K562 (cell line): ENCODE results near the gene SET. TPM values are rescaled to one million over a fixed set of nuclear protein-coding genes. Genes with fewer than 3 reads are reported as not detected.

Source experiments
- BRCA1 ChIP-seq, 2 experiments: fragments of 450-650 bp in 1 of 2; sonication (generic) in 1 of 2; formaldehyde crosslinking in 1 of 2; IDR thresholded peaks; 2 replicates each; pipeline versions ENCODE4 v1.5.0 to v1.6.1; 2017 to 2020; ENCODE audit warnings: mild to moderate bottlenecking in 1 of 2, missing genetic modification reagents in 1 of 2
- CBFB ChIP-seq: sonication (generic); formaldehyde crosslinking; IDR thresholded peaks from 2 replicates; pipeline ENCODE4 v1.4.0; 2020; ENCODE audit warnings: mild to moderate bottlenecking, missing genetic modification reagents
- ETS2 ChIP-seq: IDR thresholded peaks from 2 replicates; pipeline ENCODE4 v1.6.1; 2016; ENCODE audit warnings: borderline replicate concordance, missing genetic modification characterization, mild to moderate bottlenecking, moderate library complexity, missing compliant biosample characterization; ENCODE audit not compliant: poor library complexity, severe bottlenecking
- HNRNPH1 ChIP-seq: fragments of 200-400 bp; formaldehyde crosslinking; optimal IDR thresholded peaks from 2 replicates; pipeline ENCODE3; 2017; ENCODE audit warnings: low read depth, mild to moderate bottlenecking, low read length, moderate library complexity
- MCM3 ChIP-seq: fragments of 450-650 bp; IDR thresholded peaks from 2 replicates; pipeline ENCODE4 v1.6.1; 2016
- PHF21A ChIP-seq: fragments of 450-650 bp; IDR thresholded peaks from 2 replicates; pipeline ENCODE4 v1.6.1; 2017; ENCODE audit warnings: low read depth, borderline replicate concordance
- PHTF2 ChIP-seq: fragments of 250-450 bp; sonication (Bioruptor Pico); IDR thresholded peaks from 2 replicates; pipeline ENCODE4 v1.5.0; 2021; ENCODE audit warnings: mild to moderate bottlenecking
- POLR2AphosphoS5 ChIP-seq: IDR thresholded peaks from 2 replicates; pipeline ENCODE4 v1.6.1; 2011; ENCODE audit warnings: mild to moderate bottlenecking, low read depth, low read length, moderate library complexity; ENCODE audit not compliant: control insufficient read depth, insufficient read depth
- POLR2B ChIP-seq: fragments of 450-650 bp; IDR thresholded peaks from 2 replicates; pipeline ENCODE4 v1.6.1; 2018; ENCODE audit warnings: low read depth; ENCODE audit not compliant: partially characterized antibody
- POLR2H ChIP-seq: IDR thresholded peaks from 2 replicates; pipeline ENCODE4 v1.6.1; 2016; ENCODE audit warnings: missing genetic modification characterization, low read depth, mild to moderate bottlenecking, control low read depth, missing compliant biosample characterization, moderate library complexity
- RB1 ChIP-seq: fragments of 450-650 bp; IDR thresholded peaks from 2 replicates; pipeline ENCODE4 v1.6.1; 2017; ENCODE audit warnings: low read depth, mild to moderate bottlenecking
- RBBP5 ChIP-seq: fragments of 200-600 bp; sonication (generic); IDR thresholded peaks from 2 replicates; pipeline ENCODE4 v1.6.1; 2012; ENCODE audit warnings: borderline replicate concordance, mild to moderate bottlenecking, low read length, control low read depth, inconsistent platforms; ENCODE audit not compliant: insufficient read depth, poor library complexity, severe bottlenecking
- RBM22 ChIP-seq: fragments of 200-400 bp; formaldehyde crosslinking; IDR thresholded peaks from 2 replicates; pipeline ENCODE4 v1.6.1; 2018; ENCODE audit warnings: low read length, low read depth; ENCODE audit not compliant: poor library complexity, severe bottlenecking
- SREBF1 ChIP-seq: fragments of 150-350 bp; IDR thresholded peaks from 2 replicates; pipeline ENCODE4 v1.6.1; 2014; ENCODE audit warnings: antibody characterized with exemption, low read depth, low read length, borderline replicate concordance
- SREBF2 ChIP-seq: sonication (generic); formaldehyde crosslinking; IDR thresholded peaks from 2 replicates; pipeline ENCODE4 v1.4.0; 2020; ENCODE audit warnings: mild to moderate bottlenecking, missing genetic modification reagents
- THRAP3 ChIP-seq: fragments of 450-650 bp; IDR thresholded peaks from 2 replicates; pipeline ENCODE4 v1.6.1; 2016; ENCODE audit warnings: mild to moderate bottlenecking, inconsistent platforms, borderline replicate concordance
- ZNF121 ChIP-seq: sonication (generic); formaldehyde crosslinking; conservative IDR thresholded peaks from 2 replicates; pipeline ENCODE4 v1.8.0; 2022; ENCODE audit warnings: missing genetic modification reagents
- ZNF165 ChIP-seq: fragments of 250-450 bp; sonication (Bioruptor Pico); IDR thresholded peaks from 2 replicates; pipeline ENCODE4 v1.4.0; 2020; ENCODE audit warnings: borderline replicate concordance
- ZNF436 ChIP-seq: fragments of 250-450, 450-650 bp; sonication (Bioruptor Pico); formaldehyde crosslinking; IDR thresholded peaks from 2 replicates; pipeline ENCODE4 v1.7.0; 2020; ENCODE audit warnings: mild to moderate bottlenecking
- ZNF507 ChIP-seq: conservative IDR thresholded peaks from 2 replicates; pipeline ENCODE4 v1.6.1; 2017; ENCODE audit warnings: missing genetic modification characterization, missing compliant biosample characterization
- ZNF764 ChIP-seq: fragments of 250-450 bp; sonication (Bioruptor Pico); IDR thresholded peaks from 2 replicates; pipeline ENCODE4 v1.4.0; 2020; ENCODE audit warnings: low read depth, mild to moderate bottlenecking, moderate library complexity
- polyA plus RNA-seq, 8 experiments: library from polyadenylated mRNA; depleted of rRNA in 4 of 8; stranded (reverse) in 5 of 8; unstranded in 3 of 8; fragments of >200 nt; fragmentation: Nextera tagmentation in 2 of 8; fragmentation: Illumina TruSeq in 1 of 8; extraction: Ambion mirVana in 2 of 8; extraction: Trizol in 1 of 8; gene quantifications; 2 replicates each; pipeline versions ENCODE4 v1.2.1 to v1.2.3, GENCODE V29; 2011 to 2014; ENCODE audit warnings: inconsistent platforms in 1 of 8, missing spikeins in 1 of 8
- total RNA-seq, 7 experiments: library from RNA; depleted of rRNA in 6 of 7; stranded (reverse); fragments of >200 nt in 6 of 7; fragmentation: Illumina TruSeq in 2 of 7; extraction: Trizol in 2 of 7; gene quantifications; 2 replicates each; pipeline versions ENCODE4 v1.2.1 to v1.2.3, GENCODE V29; 2011 to 2021; ENCODE audit warnings: low replicate concordance in 1 of 7
- TF ChIP-seq, protein P1 (sequence below), 2 experiments: fragments of 250-450 bp in 1 of 2; fragments of 450-650 bp in 1 of 2; sonication (Bioruptor Pico) in 1 of 2; IDR thresholded peaks; 2 replicates each; pipeline versions ENCODE4 v1.6.1 to v1.8.0; 2016 to 2021; ENCODE audit warnings: mild to moderate bottlenecking in 2 of 2, moderate library complexity in 2 of 2, missing compliant biosample characterization in 1 of 2, missing genetic modification characterization in 1 of 2
- TF ChIP-seq, protein P2 (sequence below): fragments of 450-650 bp; formaldehyde crosslinking; IDR thresholded peaks from 2 replicates; pipeline ENCODE4 v1.4.0; 2020; ENCODE audit warnings: mild to moderate bottlenecking, moderate library complexity
- TF ChIP-seq, protein P3 (sequence below): fragments of 450-650 bp; IDR thresholded peaks from one replicate; pipeline ENCODE4 v1.6.1; 2018; ENCODE audit warnings: mild to moderate bottlenecking, moderate library complexity; ENCODE audit not compliant: partially characterized antibody

Gene SET
- total and polyA plus RNA-seq, 9 of the 15 experiments (the other 6 are each of a cell fraction or from before 2014, with no cell fraction given), result 404 to 1,447 (median 907) TPM

DNA sequence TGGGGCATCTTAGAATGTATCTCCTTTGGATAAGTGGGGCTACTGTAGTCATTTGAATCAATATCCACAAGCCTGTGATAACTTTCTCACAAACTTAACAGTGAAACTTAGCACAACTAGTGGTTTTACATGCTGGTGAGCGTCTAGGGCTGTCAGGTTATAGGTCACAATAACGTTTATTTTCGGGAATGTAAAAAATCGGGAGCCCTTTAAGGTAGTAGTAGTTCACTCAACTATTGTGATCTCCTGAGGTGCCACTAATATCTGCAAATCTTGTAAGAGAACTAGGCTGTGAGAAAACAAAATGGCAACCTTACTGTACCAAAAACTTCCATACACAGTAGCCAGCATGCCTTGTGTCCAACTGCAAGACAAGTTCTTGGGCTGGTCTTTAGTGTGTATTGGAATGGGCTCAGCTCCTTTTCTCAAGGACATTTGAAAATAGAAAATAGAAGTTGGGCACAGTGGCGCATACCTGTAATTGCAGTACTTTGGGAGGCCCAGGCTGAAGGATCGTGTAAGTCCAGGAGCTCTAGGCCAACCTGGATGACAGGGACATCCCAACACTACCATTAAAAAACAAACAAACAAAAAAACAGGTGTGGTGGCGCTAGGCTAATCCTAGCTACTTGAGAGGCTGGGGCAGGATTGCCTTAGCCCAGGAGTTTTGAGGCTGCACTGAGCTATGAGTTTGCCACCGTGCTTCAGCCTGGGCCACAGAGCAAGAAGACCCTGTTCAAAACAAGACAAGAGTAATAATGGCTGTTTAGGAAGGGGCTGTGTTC lies 8.1 kb downstream of the SET start (continued):
- TF ChIP-seq ZNF121 (CRISPR knock-in tag), result no peak
- TF ChIP-seq BRCA1 (IDR thresholded peaks at IDR 0.05), result no peak
- TF ChIP-seq BRCA1 (CRISPR knock-in tag; IDR thresholded peaks at IDR 0.05), result no peak
- TF ChIP-seq PHF21A, result no peak
- no peak for TF ChIP-seq ZNF165 (CRISPR knock-in tag)
- TF ChIP-seq RBBP5, result no peak
- TF ChIP-seq ZNF507, result no peak
- no peak for TF ChIP-seq THRAP3
- no peak for TF ChIP-seq RB1
- peak; percentile 37; the same call in 1 of the 2 replicates for TF ChIP-seq PHTF2
- TF ChIP-seq HNRNPH1, result no peak
- TF ChIP-seq, protein P1, sequence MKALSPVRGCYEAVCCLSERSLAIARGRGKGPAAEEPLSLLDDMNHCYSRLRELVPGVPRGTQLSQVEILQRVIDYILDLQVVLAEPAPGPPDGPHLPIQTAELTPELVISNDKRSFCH (CRISPR knock-in tag; IDR thresholded peaks at IDR 0.05), result no peak
- TF ChIP-seq, protein P1 (tag; IDR thresholded peaks at IDR 0.05), result no peak
- TF ChIP-seq POLR2AphosphoS5, result peak; percentile 49
- no peak for TF ChIP-seq ZNF764
- TF ChIP-seq MCM3, result no peak
- TF ChIP-seq, protein P2, sequence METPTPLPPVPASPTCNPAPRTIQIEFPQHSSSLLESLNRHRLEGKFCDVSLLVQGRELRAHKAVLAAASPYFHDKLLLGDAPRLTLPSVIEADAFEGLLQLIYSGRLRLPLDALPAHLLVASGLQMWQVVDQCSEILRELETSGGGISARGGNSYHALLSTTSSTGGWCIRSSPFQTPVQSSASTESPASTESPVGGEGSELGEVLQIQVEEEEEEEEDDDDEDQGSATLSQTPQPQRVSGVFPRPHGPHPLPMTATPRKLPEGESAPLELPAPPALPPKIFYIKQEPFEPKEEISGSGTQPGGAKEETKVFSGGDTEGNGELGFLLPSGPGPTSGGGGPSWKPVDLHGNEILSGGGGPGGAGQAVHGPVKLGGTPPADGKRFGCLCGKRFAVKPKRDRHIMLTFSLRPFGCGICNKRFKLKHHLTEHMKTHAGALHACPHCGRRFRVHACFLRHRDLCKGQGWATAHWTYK, result peak; percentile 25; the same call in 1 of the 2 replicates
- no peak for TF ChIP-seq SREBF1
- no peak for TF ChIP-seq ETS2 (tag)
- TF ChIP-seq, protein P3, sequence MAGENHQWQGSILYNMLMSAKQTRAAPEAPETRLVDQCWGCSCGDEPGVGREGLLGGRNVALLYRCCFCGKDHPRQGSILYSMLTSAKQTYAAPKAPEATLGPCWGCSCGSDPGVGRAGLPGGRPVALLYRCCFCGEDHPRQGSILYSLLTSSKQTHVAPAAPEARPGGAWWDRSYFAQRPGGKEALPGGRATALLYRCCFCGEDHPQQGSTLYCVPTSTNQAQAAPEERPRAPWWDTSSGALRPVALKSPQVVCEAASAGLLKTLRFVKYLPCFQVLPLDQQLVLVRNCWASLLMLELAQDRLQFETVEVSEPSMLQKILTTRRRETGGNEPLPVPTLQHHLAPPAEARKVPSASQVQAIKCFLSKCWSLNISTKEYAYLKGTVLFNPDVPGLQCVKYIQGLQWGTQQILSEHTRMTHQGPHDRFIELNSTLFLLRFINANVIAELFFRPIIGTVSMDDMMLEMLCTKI, result no peak
- no peak for TF ChIP-seq SREBF2
- TF ChIP-seq RBM22, result peak; percentile 29
- no peak for TF ChIP-seq ZNF436 (CRISPR knock-in tag)
- TF ChIP-seq POLR2B, result peak; percentile 21
- peak; percentile 41 for TF ChIP-seq POLR2H (tag)
- TF ChIP-seq CBFB (CRISPR knock-in tag), result no peak
